Measurements from ENCODE around the gene EHMT1. TPM values are rescaled to one million over a fixed set of nuclear protein-coding genes. Genes with fewer than 3 reads are reported as not detected.
A peak's percentile ranks its signal among the peaks of the same experiment; 100 is the strongest.

EHMT1 gene
- total RNA-seq, 1 donor from 2014 or later, result 82.7 TPM

- ATAC-seq, result peak; percentile 4
- TF ChIP-seq CTCF (IDR thresholded peaks at IDR 0.05), result no peak
- H3K27me3 ChIP-seq, result no peaks in the 10 kb centered on the region
Observed at GRCh38 chr9:137801023-137801319, 182.2 kb downstream of the EHMT1 start.

GRCh38 chr9:137802021-137802420, 183.2 kb downstream of the EHMT1 start:
- DNase-seq (no peak), ATAC-seq (no peak)
- H3K9me3 ChIP-seq, result no peaks in the 10 kb centered on the region
- H3K27me3 ChIP-seq, result no peaks in the 10 kb centered on the region
- intact Hi-C loops (cut with DNase I), result no loop called here
- no peak overlapping the region for H3K27ac ChIP-seq
- no peaks in the 10 kb centered on the region for H3K4me1 ChIP-seq
- H3K4me3 ChIP-seq, result no peak overlapping the region
- peaks cover 60% of the 10 kb centered on the region for H3K36me3 ChIP-seq
- no peak for TF ChIP-seq CTCF (IDR thresholded peaks at IDR 0.05)

More at GRCh38 chr9:137801023-137801319, 182.2 kb downstream of the EHMT1 start:
- Histone ChIP-seq H3K4me1 (no peaks in the 10 kb centered on the region), H3K9me3 (no peaks in the 10 kb centered on the region), H3K36me3 (peaks cover 70% of the 10 kb centered on the region), H3K4me3 (no peak overlapping the region), H3K27ac (no peak overlapping the region)
- no peak for DNase-seq
- intact Hi-C loops (cut with DNase I), result no loop called here

- intact Hi-C loops (cut with DNase I), result no loop called here
- no peaks in the 10 kb centered on the region for H3K9me3 ChIP-seq
- H3K4me1 ChIP-seq, result no peaks in the 10 kb centered on the region
- H3K27me3 ChIP-seq, result no peaks in the 10 kb centered on the region
- TF ChIP-seq CTCF (IDR thresholded peaks at IDR 0.05), result no peak
- H3K36me3 ChIP-seq, result peaks cover 53% of the 10 kb centered on the region
- no peak overlapping the region for H3K4me3 ChIP-seq
- H3K27ac ChIP-seq, result no peak overlapping the region
- no peak for ATAC-seq
- DNase-seq, result no peak
Observed at GRCh38 chr9:137802521-137803243, 183.9 kb downstream of the EHMT1 start.

- TF ChIP-seq CTCF (IDR thresholded peaks at IDR 0.05), result no peak
- H3K36me3 ChIP-seq, result peaks cover 48% of the 10 kb centered on the region
- H3K9me3 ChIP-seq, result no peaks in the 10 kb centered on the region
- no peak overlapping the region for H3K4me3 ChIP-seq
- no peaks in the 10 kb centered on the region for H3K27me3 ChIP-seq
- no peaks in the 10 kb centered on the region for H3K4me1 ChIP-seq
- ATAC-seq (no peak), DNase-seq (no peak)
- H3K27ac ChIP-seq, result no peak overlapping the region
- intact Hi-C loops (cut with DNase I), result no loop called here
Observed at GRCh38 chr9:137804908-137805630, 186.3 kb downstream of the EHMT1 start.

- H3K27ac ChIP-seq, result no peak overlapping the region
- peaks cover 40% of the 10 kb centered on the region for H3K36me3 ChIP-seq
- intact Hi-C loops (cut with DNase I), result no loop called here
- no peaks in the 10 kb centered on the region for H3K4me1 ChIP-seq
- H3K9me3 ChIP-seq, result no peaks in the 10 kb centered on the region
- no peak overlapping the region for H3K4me3 ChIP-seq
- ATAC-seq (no peak), DNase-seq (no peak)
- no peaks in the 10 kb centered on the region for H3K27me3 ChIP-seq
- TF ChIP-seq CTCF (IDR thresholded peaks at IDR 0.05), result no peak
Observed at GRCh38 chr9:137807721-137808703, 189.2 kb downstream of the EHMT1 start.

All from upper lobe of right lung (tissue), 1 donor.